ENCODE data around the gene XIRP2. TPM values are rescaled to one million over a fixed set of nuclear protein-coding genes. Genes with fewer than 3 reads are reported as not detected.

XIRP2 gene
- total and polyA plus RNA-seq, 4 donors, result under 0.01 to 0.14 (median 0.01) TPM; not detected in 1

GRCh38 chr2:167126165-167126564 is 237.9 kb downstream of the XIRP2 start (continued):
- TF ChIP-seq, protein P1, sequence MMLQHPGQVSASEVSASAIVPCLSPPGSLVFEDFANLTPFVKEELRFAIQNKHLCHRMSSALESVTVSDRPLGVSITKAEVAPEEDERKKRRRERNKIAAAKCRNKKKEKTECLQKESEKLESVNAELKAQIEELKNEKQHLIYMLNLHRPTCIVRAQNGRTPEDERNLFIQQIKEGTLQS (IDR thresholded peaks at IDR 0.05), result no peak
- no peak for TF ChIP-seq ZBTB33 (IDR thresholded peaks at IDR 0.05)
- no peak for TF ChIP-seq HNF4G (IDR thresholded peaks at IDR 0.05)
- no peak for TF ChIP-seq FOXA1 (IDR thresholded peaks at IDR 0.05)
- TF ChIP-seq GABPA (IDR thresholded peaks at IDR 0.05 in 1 of 2, conservative IDR thresholded peaks at IDR 0.05 in 1 of 2), result no peak

DNA sequence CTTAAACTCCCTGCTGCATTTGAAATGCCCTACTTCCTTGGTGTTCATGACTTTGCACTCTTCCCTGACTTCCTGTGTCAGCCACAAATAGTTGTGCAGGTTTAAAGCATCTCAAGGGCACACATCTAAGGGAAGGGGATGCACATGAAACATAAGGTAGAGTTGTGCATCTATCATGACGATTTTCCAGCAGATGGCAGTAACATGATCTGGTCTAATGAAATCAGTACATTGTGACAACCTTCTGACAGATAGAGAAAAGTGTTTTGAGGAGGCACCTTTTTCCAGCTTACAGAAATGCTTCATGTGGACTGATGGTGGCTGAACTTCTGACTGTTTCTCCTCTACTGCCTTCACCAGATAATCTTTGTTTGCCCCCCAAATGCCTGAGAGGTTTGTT is 238.9 kb downstream of the XIRP2 start:
- Histone ChIP-seq H3K4me3 (ENCODE audit: low read depth in 1 of 3, low read length in 3 of 3) (no peak overlapping the region), H3K27me3 (ENCODE audit: control insufficient read depth in 4 of 4, insufficient read depth in 4 of 4, low read length in 3 of 4) (no peaks in the 10 kb centered on the region), H3K36me3 (ENCODE audit: control insufficient read depth in 4 of 4, insufficient read depth in 3 of 4, low read depth in 1 of 4, low read length in 3 of 4) (no peaks in the 10 kb centered on the region), H3K27ac (ENCODE audit: low read depth in 1 of 2, low read length in 2 of 2) (no peak overlapping the region), H3K9ac (ENCODE audit: low read depth in 1 of 2, low read length in 2 of 2) (no peak overlapping the region), H3K9me3 (ENCODE audit: control insufficient read depth in 4 of 4, low read length in 3 of 4) (no peaks in the 10 kb centered on the region), H3K4me1 (ENCODE audit: control insufficient read depth in 4 of 4, insufficient read depth in 4 of 4, low read length in 3 of 4) (no peaks in the 10 kb centered on the region)
- no peak for DNase-seq (ENCODE audit: low spot score)
- TF ChIP-seq CTCF (IDR thresholded peaks at IDR 0.05; ENCODE audit: low read depth, low read length, missing input control) (peak; percentile 11), RAD21 (IDR thresholded peaks at IDR 0.05) (peak; percentile 24 to 53)
- TF ChIP-seq, protein P2, sequence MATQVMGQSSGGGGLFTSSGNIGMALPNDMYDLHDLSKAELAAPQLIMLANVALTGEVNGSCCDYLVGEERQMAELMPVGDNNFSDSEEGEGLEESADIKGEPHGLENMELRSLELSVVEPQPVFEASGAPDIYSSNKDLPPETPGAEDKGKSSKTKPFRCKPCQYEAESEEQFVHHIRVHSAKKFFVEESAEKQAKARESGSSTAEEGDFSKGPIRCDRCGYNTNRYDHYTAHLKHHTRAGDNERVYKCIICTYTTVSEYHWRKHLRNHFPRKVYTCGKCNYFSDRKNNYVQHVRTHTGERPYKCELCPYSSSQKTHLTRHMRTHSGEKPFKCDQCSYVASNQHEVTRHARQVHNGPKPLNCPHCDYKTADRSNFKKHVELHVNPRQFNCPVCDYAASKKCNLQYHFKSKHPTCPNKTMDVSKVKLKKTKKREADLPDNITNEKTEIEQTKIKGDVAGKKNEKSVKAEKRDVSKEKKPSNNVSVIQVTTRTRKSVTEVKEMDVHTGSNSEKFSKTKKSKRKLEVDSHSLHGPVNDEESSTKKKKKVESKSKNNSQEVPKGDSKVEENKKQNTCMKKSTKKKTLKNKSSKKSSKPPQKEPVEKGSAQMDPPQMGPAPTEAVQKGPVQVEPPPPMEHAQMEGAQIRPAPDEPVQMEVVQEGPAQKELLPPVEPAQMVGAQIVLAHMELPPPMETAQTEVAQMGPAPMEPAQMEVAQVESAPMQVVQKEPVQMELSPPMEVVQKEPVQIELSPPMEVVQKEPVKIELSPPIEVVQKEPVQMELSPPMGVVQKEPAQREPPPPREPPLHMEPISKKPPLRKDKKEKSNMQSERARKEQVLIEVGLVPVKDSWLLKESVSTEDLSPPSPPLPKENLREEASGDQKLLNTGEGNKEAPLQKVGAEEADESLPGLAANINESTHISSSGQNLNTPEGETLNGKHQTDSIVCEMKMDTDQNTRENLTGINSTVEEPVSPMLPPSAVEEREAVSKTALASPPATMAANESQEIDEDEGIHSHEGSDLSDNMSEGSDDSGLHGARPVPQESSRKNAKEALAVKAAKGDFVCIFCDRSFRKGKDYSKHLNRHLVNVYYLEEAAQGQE (IDR thresholded peaks at IDR 0.05), result no peak
- WGBS, result 6% methylated on average over 1 of the region's 1 CpG

- H3K4me1 ChIP-seq (ENCODE audit: control insufficient read depth in 4 of 4, insufficient read depth in 4 of 4, low read length in 3 of 4), result no peaks in the 10 kb centered on the region
- no peaks in the 10 kb centered on the region for H3K9me3 ChIP-seq (ENCODE audit: control insufficient read depth in 4 of 4, low read length in 3 of 4)
- H3K36me3 ChIP-seq (ENCODE audit: control insufficient read depth in 4 of 4, insufficient read depth in 3 of 4, low read depth in 1 of 4, low read length in 3 of 4), result no peaks in the 10 kb centered on the region
- TF ChIP-seq HNF4G (IDR thresholded peaks at IDR 0.05) (no peak), FOXA2 (IDR thresholded peaks at IDR 0.05) (no peak), RXRA (IDR thresholded peaks at IDR 0.05) (no peak), FOXA1 (IDR thresholded peaks at IDR 0.05) (no peak), SP1 (IDR thresholded peaks at IDR 0.05) (no peak), HNF4A (conservative IDR thresholded peaks at IDR 0.05) (no peak), YY1 (IDR thresholded peaks at IDR 0.05) (no peak), JUND (IDR thresholded peaks at IDR 0.05) (no peak), TAF1 (conservative IDR thresholded peaks at IDR 0.05) (no peak), EGR1 (IDR thresholded peaks at IDR 0.05; ENCODE audit: low read depth in 2 of 2) (no peak), CTCF (IDR thresholded peaks at IDR 0.05; ENCODE audit: low read depth, low read length, missing input control) (no peak), GABPA (IDR thresholded peaks at IDR 0.05 in 1 of 2, conservative IDR thresholded peaks at IDR 0.05 in 1 of 2) (no peak)
- TF ChIP-seq, protein P3, sequence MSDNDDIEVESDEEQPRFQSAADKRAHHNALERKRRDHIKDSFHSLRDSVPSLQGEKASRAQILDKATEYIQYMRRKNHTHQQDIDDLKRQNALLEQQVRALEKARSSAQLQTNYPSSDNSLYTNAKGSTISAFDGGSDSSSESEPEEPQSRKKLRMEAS (IDR thresholded peaks at IDR 0.05), result no peak
- TF ChIP-seq, protein P2 (IDR thresholded peaks at IDR 0.05), result no peak
- H3K4me3 ChIP-seq (ENCODE audit: low read depth in 1 of 3, low read length in 3 of 3), result no peak overlapping the region
- DNase-seq (ENCODE audit: low spot score), result no peak
- H3K27ac ChIP-seq (ENCODE audit: low read depth in 1 of 2, low read length in 2 of 2), result no peak overlapping the region
- H3K27me3 ChIP-seq (ENCODE audit: control insufficient read depth in 4 of 4, insufficient read depth in 4 of 4, low read length in 3 of 4), result no peaks in the 10 kb centered on the region
- 89% methylated on average over 9 of the region's 9 CpGs for WGBS
- no peak overlapping the region for H3K9ac ChIP-seq (ENCODE audit: low read depth in 1 of 2, low read length in 2 of 2)
Observed at GRCh38 chr2:167128130-167128529, 239.8 kb downstream of the XIRP2 start.

All from liver (tissue), 9 donors.